Effector memory CD8-positive, alpha-beta T cell (primary cell): Measurements from ENCODE around the gene SMARCD2.
A peak's percentile ranks its signal among the peaks of the same experiment; 100 is the strongest.
"Not testable (repeated sequence)": the region's sequence is repeated elsewhere in the genome, so short reads cannot be mapped to it uniquely, and the experiment has no call there.

Source experiments
- ATAC-seq: fragments of 150-1000 bp; cut with Tn5 transposase; replicated peaks from 2 replicates; pipeline ENCODE4 v1.10.0; 2021; ENCODE audit warnings: mild to moderate bottlenecking, moderate library complexity
- DNase-seq, 3 experiments: peaks; one replicate each; pipeline ENCODE4 v3.0.0; 2021
- H3K27ac Mint-ChIP-seq, 2 donors: one replicate each; pipeline ENCODE4 v1.8.0; 2022; ENCODE audit warnings: mild to moderate bottlenecking in 2 of 2, mixed read lengths in 2 of 2, moderate library complexity in 2 of 2
- H3K27me3 Mint-ChIP-seq, 2 donors: one replicate each; pipeline ENCODE4 v1.8.0; 2022; ENCODE audit warnings: mixed read lengths in 2 of 2
- H3K36me3 Mint-ChIP-seq: one replicate; pipeline ENCODE4 v1.8.0; 2022; ENCODE audit warnings: mild to moderate bottlenecking, moderate library complexity, mixed read lengths; ENCODE audit not compliant: insufficient read depth
- H3K4me1 Mint-ChIP-seq, 2 donors: one replicate each; pipeline ENCODE4 v1.8.0; 2022; ENCODE audit warnings: low read depth in 2 of 2, mixed read lengths in 2 of 2
- H3K4me3 Mint-ChIP-seq, 2 donors: one replicate each; pipeline ENCODE4 v1.8.0; 2022; ENCODE audit warnings: mild to moderate bottlenecking in 2 of 2, mixed read lengths in 2 of 2, moderate library complexity in 2 of 2
- H3K9me3 Mint-ChIP-seq, 2 donors: one replicate each; pipeline ENCODE4 v1.8.0; 2022; ENCODE audit warnings: mixed read lengths in 2 of 2

The SMARCD2 gene

GRCh38 chr17:63870292-63870665 is 27.8 kb upstream of the SMARCD2 start:
- H3K27me3 Mint-ChIP-seq = peaks cover 9 to 11% of the 10 kb centered on the region in 2 donors
- not testable (repeated sequence) for DNase-seq, H3K4me3 Mint-ChIP-seq, H3K36me3 Mint-ChIP-seq, H3K27ac Mint-ChIP-seq, H3K9me3 Mint-ChIP-seq, ATAC-seq, H3K4me1 Mint-ChIP-seq

DNA sequence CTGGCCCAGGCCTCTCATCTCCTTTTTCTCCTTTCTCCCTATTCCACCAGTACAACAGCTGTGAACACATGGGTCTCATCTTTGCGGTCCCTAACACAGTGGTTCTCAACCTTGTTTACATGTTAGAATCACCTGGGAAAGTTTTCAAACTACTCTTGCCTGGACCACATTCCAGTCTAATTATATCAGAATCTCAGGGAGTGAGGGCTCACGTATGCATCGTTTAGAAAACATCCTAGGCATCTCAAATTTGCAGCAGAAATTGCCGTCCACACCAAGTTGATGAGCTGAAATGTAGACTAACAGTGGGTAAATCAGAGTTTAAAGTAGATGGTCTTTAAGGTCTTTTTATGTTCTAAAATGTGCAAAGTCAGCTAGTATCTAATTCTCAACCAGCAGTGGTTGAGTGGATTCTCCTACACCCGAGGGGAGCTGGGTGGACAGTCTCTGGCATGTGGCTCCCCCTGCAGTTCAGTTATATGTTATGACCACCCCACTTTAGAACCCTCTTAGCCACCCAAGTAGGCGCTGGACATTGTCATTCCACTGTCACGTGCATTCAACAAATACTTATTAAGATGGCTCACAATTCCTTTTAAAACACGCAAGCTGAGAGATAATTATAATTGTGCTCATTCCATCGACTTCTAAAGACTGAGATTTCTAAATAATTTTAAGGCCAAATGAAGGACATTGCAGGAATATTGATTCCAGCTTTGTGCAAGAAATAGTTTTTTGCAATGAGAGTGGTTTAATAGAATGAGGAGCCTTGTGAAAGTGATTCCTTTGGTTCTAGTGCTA is 27.2 kb upstream of the SMARCD2 start:
- H3K36me3 Mint-ChIP-seq, H3K4me1 Mint-ChIP-seq, H3K9me3 Mint-ChIP-seq, H3K4me3 Mint-ChIP-seq, H3K27ac Mint-ChIP-seq, DNase-seq, ATAC-seq: not testable (repeated sequence)
- peaks cover 8 to 11% of the 10 kb centered on the region in 2 donors for H3K27me3 Mint-ChIP-seq

- ATAC-seq, H3K9me3 Mint-ChIP-seq, H3K4me1 Mint-ChIP-seq, H3K36me3 Mint-ChIP-seq, DNase-seq, H3K27ac Mint-ChIP-seq, H3K27me3 Mint-ChIP-seq, H3K4me3 Mint-ChIP-seq: not testable (repeated sequence)
These were observed 24.1 kb upstream of the SMARCD2 start for GRCh38 chr17:63866625-63867024.

DNA sequence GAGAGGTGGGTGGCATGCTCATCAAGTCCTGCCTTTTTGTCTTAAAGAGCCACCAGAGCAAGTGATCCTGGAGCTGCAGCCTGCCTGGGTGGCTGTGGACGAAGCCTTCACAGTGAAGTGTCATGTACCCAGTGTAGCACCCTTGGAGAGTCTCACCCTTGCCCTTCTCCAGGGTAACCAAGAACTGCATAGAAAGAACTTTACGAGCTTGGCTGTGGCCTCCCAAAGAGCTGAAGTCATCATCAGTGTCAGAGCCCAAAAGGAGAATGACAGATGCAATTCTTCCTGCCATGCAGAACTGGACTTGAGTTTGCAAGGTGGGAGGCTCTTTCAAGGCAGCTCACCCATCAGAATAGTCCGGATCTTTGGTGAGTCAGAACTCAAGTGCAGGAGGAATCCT is 16.8 kb upstream of the SMARCD2 start:
- no peaks in the 10 kb centered on the region for H3K36me3 Mint-ChIP-seq
- no peaks in the 10 kb centered on the region for H3K9me3 Mint-ChIP-seq
- no peak for DNase-seq
- H3K4me1 Mint-ChIP-seq = no peaks in the 10 kb centered on the region
- H3K27me3 Mint-ChIP-seq = peaks cover 6 to 19% of the 10 kb centered on the region in 2 donors
- ATAC-seq = no peak
- H3K27ac Mint-ChIP-seq = no peak overlapping the region
- H3K4me3 Mint-ChIP-seq = no peak overlapping the region

DNA sequence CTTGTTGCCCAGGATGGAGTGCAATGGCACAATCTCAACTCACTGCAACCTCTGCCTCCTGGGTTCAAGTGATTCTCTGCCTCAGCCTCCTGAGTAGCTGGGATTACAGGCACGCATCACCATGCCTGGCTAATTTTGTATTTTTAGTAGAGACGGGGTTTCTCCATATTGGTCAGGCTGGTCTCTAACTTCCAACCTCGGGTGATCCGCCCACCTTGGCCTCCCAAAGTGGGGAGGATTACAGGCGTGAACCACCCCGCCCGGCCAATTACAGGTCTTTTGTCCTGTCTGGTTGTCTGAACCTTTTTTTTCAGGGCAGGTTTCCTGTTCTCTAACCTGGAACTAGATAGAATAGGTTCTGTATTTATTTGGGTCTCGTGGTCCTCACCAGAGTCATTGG is 13.9 kb upstream of the SMARCD2 start:
- not testable (repeated sequence) for H3K27ac Mint-ChIP-seq, ATAC-seq, H3K36me3 Mint-ChIP-seq, H3K4me3 Mint-ChIP-seq, DNase-seq, H3K4me1 Mint-ChIP-seq, H3K9me3 Mint-ChIP-seq
- H3K27me3 Mint-ChIP-seq = peaks cover 6 to 19% of the 10 kb centered on the region in 2 donors

- no peak overlapping the region for H3K4me3 Mint-ChIP-seq
- no peak for ATAC-seq
- peaks cover 0 to 11% of the 10 kb centered on the region in 2 donors for H3K27me3 Mint-ChIP-seq
- DNase-seq = no peak
- H3K9me3 Mint-ChIP-seq = no peaks in the 10 kb centered on the region
- no peak overlapping the region for H3K27ac Mint-ChIP-seq
- H3K4me1 Mint-ChIP-seq = no peaks in the 10 kb centered on the region
- no peaks in the 10 kb centered on the region for H3K36me3 Mint-ChIP-seq
These were observed 12.7 kb upstream of the SMARCD2 start for GRCh38 chr17:63855185-63855584.

GRCh38 chr17:63854709-63855108 is 12.2 kb upstream of the SMARCD2 start:
- no peak for ATAC-seq
- no peak overlapping the region for H3K27ac Mint-ChIP-seq

DNA sequence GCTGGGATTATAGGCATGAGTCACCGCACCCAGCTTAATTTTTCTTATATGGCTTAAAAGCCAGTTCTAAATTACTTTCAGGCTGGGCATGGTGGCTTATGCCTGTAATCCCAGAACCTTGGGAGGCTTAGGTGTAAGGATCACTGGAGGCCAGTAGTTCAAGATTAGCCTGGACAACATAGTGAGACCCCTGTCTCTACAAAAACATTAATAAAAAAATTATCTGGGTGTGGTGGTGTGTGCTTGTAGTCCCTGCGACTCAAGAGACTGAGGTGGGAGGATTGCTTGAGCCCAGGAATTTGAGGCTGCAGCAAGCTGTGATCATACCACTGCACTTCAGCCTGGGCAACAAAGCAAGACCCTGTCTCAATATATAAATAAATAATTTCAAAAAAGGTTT is 10.8 kb upstream of the SMARCD2 start:
- ATAC-seq = no peak
- Mint-ChIP-seq H3K27ac (no peak overlapping the region), H3K36me3 (no peaks in the 10 kb centered on the region), H3K27me3 (no peaks in the 10 kb centered on the region), H3K4me3 (no peak overlapping the region), H3K9me3 (no peaks in the 10 kb centered on the region), H3K4me1 (peaks cover 8% of the 10 kb centered on the region in 2 donors)
- DNase-seq = no peak

More at GRCh38 chr17:63854709-63855108, 12.2 kb upstream of the SMARCD2 start:
- no peaks in the 10 kb centered on the region for H3K36me3 Mint-ChIP-seq
- H3K4me1 Mint-ChIP-seq = no peaks in the 10 kb centered on the region
- no peak for DNase-seq
- H3K9me3 Mint-ChIP-seq = no peaks in the 10 kb centered on the region
- no peak overlapping the region for H3K4me3 Mint-ChIP-seq
- H3K27me3 Mint-ChIP-seq = peaks cover 0 to 6% of the 10 kb centered on the region in 2 donors

GRCh38 chr17:63850401-63850800 is 7.9 kb upstream of the SMARCD2 start:
- ATAC-seq (no peak), DNase-seq (no peak)
- Mint-ChIP-seq H3K36me3 (no peaks in the 10 kb centered on the region), H3K27me3 (no peaks in the 10 kb centered on the region), H3K4me1 (peaks cover 14 to 15% of the 10 kb centered on the region in 2 donors), H3K4me3 (no peak overlapping the region), H3K9me3 (no peaks in the 10 kb centered on the region), H3K27ac (no peak overlapping the region)

GRCh38 chr17:63848834-63849689 is 6.6 kb upstream of the SMARCD2 start:
- no peaks in the 10 kb centered on the region for H3K36me3 Mint-ChIP-seq
- H3K27me3 Mint-ChIP-seq = no peaks in the 10 kb centered on the region
- peak overlapping the region; percentile 91 to 96 for H3K27ac Mint-ChIP-seq
- DNase-seq = peak; percentile 94 to 96 (median 94)
- H3K4me3 Mint-ChIP-seq = peak overlapping the region; percentile 60 to 83
- H3K4me1 Mint-ChIP-seq = peaks cover 14 to 16% of the 10 kb centered on the region in 2 donors
- H3K9me3 Mint-ChIP-seq = no peaks in the 10 kb centered on the region
- peak; percentile 95 for ATAC-seq

DNA sequence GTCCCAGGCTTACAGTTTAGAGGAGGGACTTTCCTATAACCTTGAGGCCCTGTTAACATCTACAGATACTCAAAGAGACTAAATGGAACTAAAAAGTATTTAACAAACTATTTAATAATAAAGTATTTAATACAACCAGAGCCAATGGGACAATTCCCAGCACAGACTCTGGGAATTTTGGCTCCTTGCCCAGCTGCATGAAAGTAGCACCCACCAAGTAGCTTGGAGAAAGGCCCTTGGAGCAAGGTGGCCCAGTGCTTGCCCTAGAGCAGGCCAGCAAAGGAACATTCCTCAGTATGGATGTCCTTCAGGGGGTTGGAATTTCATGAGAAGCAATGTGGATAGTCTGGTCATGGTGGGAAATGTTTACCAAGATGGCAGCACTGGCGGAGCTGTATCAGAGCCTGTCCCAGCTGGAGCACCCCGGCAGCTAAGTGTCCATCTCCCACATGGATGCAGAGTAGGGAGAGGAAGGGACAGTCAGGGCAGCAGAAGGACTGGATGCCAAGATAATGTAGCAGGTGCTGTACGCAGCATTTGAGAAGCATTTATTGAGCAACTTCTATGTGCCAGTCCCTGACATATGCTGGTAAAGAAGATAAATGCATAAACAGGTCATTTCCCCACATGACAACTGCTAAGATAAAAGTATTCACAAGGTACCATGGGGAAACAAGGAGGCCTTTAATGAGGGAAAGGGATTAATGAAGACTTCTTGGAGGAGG is 5.2 kb upstream of the SMARCD2 start:
- no peak for ATAC-seq
- peak overlapping the region; percentile 60 to 83 for H3K4me3 Mint-ChIP-seq

GRCh38 chr17:63845509-63845908 is 3.0 kb upstream of the SMARCD2 start:
- DNase-seq (no peak), ATAC-seq (no peak)

More for the DNA sequence above, 5.2 kb upstream of the SMARCD2 start:
- Mint-ChIP-seq H3K4me1 (peaks cover 14 to 20% of the 10 kb centered on the region in 2 donors), H3K36me3 (peaks cover 11% of the 10 kb centered on the region), H3K27me3 (no peaks in the 10 kb centered on the region), H3K27ac (peak overlapping the region in 1 of 2 donors; percentile 74), H3K9me3 (no peaks in the 10 kb centered on the region)
- DNase-seq = no peak

More at GRCh38 chr17:63845509-63845908, 3.0 kb upstream of the SMARCD2 start:
- Mint-ChIP-seq H3K4me1 (peaks cover 31 to 35% of the 10 kb centered on the region in 2 donors), H3K27ac (no peak overlapping the region), H3K4me3 (no peak overlapping the region), H3K27me3 (no peaks in the 10 kb centered on the region), H3K36me3 (peaks cover 25% of the 10 kb centered on the region), H3K9me3 (no peaks in the 10 kb centered on the region)
